ENCODE data around the gene PRKG1. TPM values are rescaled to one million over a fixed set of nuclear protein-coding genes. Genes with fewer than 3 reads are reported as not detected.

PRKG1 gene
- total RNA-seq, 1 experiment from 2014 or later: not detected

- Histone ChIP-seq H3K27ac (no peak overlapping the region), H3K4me3 (no peak overlapping the region), H3K27me3 (replicated peaks) (no peaks in the 10 kb centered on the region; the same call in 1 of the 2 replicates), H3K36me3 (no peaks in the 10 kb centered on the region), H3K4me1 (replicated peaks) (no peaks in the 10 kb centered on the region), H3K9me3 (replicated peaks) (no peaks in the 10 kb centered on the region)
- DNase-seq (ENCODE audit: low read depth in 1 of 2, low spot score in 2 of 2): no peak
Measured at GRCh38 chr10:52128056-52128683, 1053.9 kb downstream of the PRKG1 start.

- H3K27ac ChIP-seq: no peak overlapping the region
Measured at GRCh38 chr10:52129410-52130178, 1055.3 kb downstream of the PRKG1 start.

GRCh38 chr10:52135101-52135500 lies 1060.8 kb downstream of the PRKG1 start:
- DNase-seq (ENCODE audit: low read depth in 1 of 2, low spot score in 2 of 2): no peak
- H3K36me3 ChIP-seq: no peaks in the 10 kb centered on the region
- no peak overlapping the region for H3K27ac ChIP-seq
- H3K4me1 ChIP-seq (replicated peaks): no peaks in the 10 kb centered on the region
- H3K4me3 ChIP-seq: no peak overlapping the region
- H3K27me3 ChIP-seq (replicated peaks): no peaks in the 10 kb centered on the region
- no peaks in the 10 kb centered on the region for H3K9me3 ChIP-seq (replicated peaks)

More at GRCh38 chr10:52129410-52130178, 1055.3 kb downstream of the PRKG1 start:
- Histone ChIP-seq H3K4me3 (no peak overlapping the region), H3K9me3 (replicated peaks) (no peaks in the 10 kb centered on the region), H3K4me1 (replicated peaks) (no peaks in the 10 kb centered on the region), H3K36me3 (no peaks in the 10 kb centered on the region), H3K27me3 (replicated peaks) (no peaks in the 10 kb centered on the region; the same call in 1 of the 2 replicates)
- no peak for DNase-seq (ENCODE audit: low read depth in 1 of 2, low spot score in 2 of 2)

- Histone ChIP-seq H3K27me3 (replicated peaks) (no peaks in the 10 kb centered on the region), H3K27ac (no peak overlapping the region), H3K9me3 (replicated peaks) (no peaks in the 10 kb centered on the region), H3K4me1 (replicated peaks) (no peaks in the 10 kb centered on the region), H3K36me3 (no peaks in the 10 kb centered on the region), H3K4me3 (no peak overlapping the region)
- DNase-seq (ENCODE audit: low read depth in 1 of 2, low spot score in 2 of 2): no peak
Measured at GRCh38 chr10:52136921-52137320, 1062.6 kb downstream of the PRKG1 start.

GRCh38 chr10:52143338-52143737 lies 1069.1 kb downstream of the PRKG1 start:
- Histone ChIP-seq H3K36me3 (no peaks in the 10 kb centered on the region), H3K4me3 (no peak overlapping the region), H3K4me1 (replicated peaks) (no peaks in the 10 kb centered on the region), H3K9me3 (replicated peaks) (no peaks in the 10 kb centered on the region), H3K27me3 (replicated peaks) (no peaks in the 10 kb centered on the region), H3K27ac (no peak overlapping the region)
- DNase-seq (ENCODE audit: low read depth in 1 of 2, low spot score in 2 of 2): no peak

GRCh38 chr10:52145636-52146035 lies 1071.3 kb downstream of the PRKG1 start:
- Histone ChIP-seq H3K4me3 (no peak overlapping the region), H3K27ac (no peak overlapping the region), H3K4me1 (replicated peaks) (no peaks in the 10 kb centered on the region), H3K36me3 (no peaks in the 10 kb centered on the region), H3K9me3 (replicated peaks) (no peaks in the 10 kb centered on the region), H3K27me3 (replicated peaks) (no peaks in the 10 kb centered on the region)
- no peak for DNase-seq (ENCODE audit: low read depth in 1 of 2, low spot score in 2 of 2)

- Histone ChIP-seq H3K4me3 (no peak overlapping the region), H3K4me1 (replicated peaks) (no peaks in the 10 kb centered on the region), H3K27ac (no peak overlapping the region), H3K36me3 (no peaks in the 10 kb centered on the region), H3K9me3 (replicated peaks) (no peaks in the 10 kb centered on the region), H3K27me3 (replicated peaks) (no peaks in the 10 kb centered on the region)
- no peak for DNase-seq (ENCODE audit: low read depth in 1 of 2, low spot score in 2 of 2)
Measured at GRCh38 chr10:52146766-52147165, 1072.5 kb downstream of the PRKG1 start.

GRCh38 chr10:52170776-52171175 lies 1096.5 kb downstream of the PRKG1 start:
- no peak for DNase-seq (ENCODE audit: low read depth in 1 of 2, low spot score in 2 of 2)
- H3K4me1 ChIP-seq (replicated peaks): no peaks in the 10 kb centered on the region
- H3K4me3 ChIP-seq: no peak overlapping the region
- no peaks in the 10 kb centered on the region for H3K9me3 ChIP-seq (replicated peaks)
- no peaks in the 10 kb centered on the region for H3K36me3 ChIP-seq
- no peak overlapping the region for H3K27ac ChIP-seq
- H3K27me3 ChIP-seq (replicated peaks): no peaks in the 10 kb centered on the region

- Histone ChIP-seq H3K4me1 (replicated peaks) (no peaks in the 10 kb centered on the region), H3K4me3 (no peak overlapping the region), H3K36me3 (no peaks in the 10 kb centered on the region), H3K9me3 (replicated peaks) (no peaks in the 10 kb centered on the region), H3K27me3 (replicated peaks) (no peaks in the 10 kb centered on the region), H3K27ac (no peak overlapping the region)
- no peak for DNase-seq (ENCODE audit: low read depth in 1 of 2, low spot score in 2 of 2)
Measured at GRCh38 chr10:52172581-52172980, 1098.3 kb downstream of the PRKG1 start.

- no peak overlapping the region for H3K4me3 ChIP-seq
- no peaks in the 10 kb centered on the region for H3K27me3 ChIP-seq (replicated peaks)
- DNase-seq (ENCODE audit: low read depth in 1 of 2, low spot score in 2 of 2): no peak
- no peaks in the 10 kb centered on the region for H3K9me3 ChIP-seq (replicated peaks)
- H3K27ac ChIP-seq: no peak overlapping the region
- no peaks in the 10 kb centered on the region for H3K4me1 ChIP-seq (replicated peaks)
- H3K36me3 ChIP-seq: no peaks in the 10 kb centered on the region
Measured at GRCh38 chr10:52185256-52185655, 1111.0 kb downstream of the PRKG1 start.

GRCh38 chr10:52187521-52188258 lies 1113.4 kb downstream of the PRKG1 start:
- H3K36me3 ChIP-seq: no peaks in the 10 kb centered on the region
- no peak overlapping the region for H3K4me3 ChIP-seq
- no peak overlapping the region for H3K27ac ChIP-seq
- no peaks in the 10 kb centered on the region for H3K4me1 ChIP-seq (replicated peaks)
- DNase-seq (ENCODE audit: low read depth in 1 of 2, low spot score in 2 of 2): no peak
- H3K27me3 ChIP-seq (replicated peaks): no peaks in the 10 kb centered on the region
- no peaks in the 10 kb centered on the region for H3K9me3 ChIP-seq (replicated peaks)

GRCh38 chr10:52191049-52191448 lies 1116.8 kb downstream of the PRKG1 start:
- H3K36me3 ChIP-seq: no peaks in the 10 kb centered on the region
- H3K4me3 ChIP-seq: no peak overlapping the region
- no peak for DNase-seq (ENCODE audit: low read depth in 1 of 2, low spot score in 2 of 2)
- H3K9me3 ChIP-seq (replicated peaks): no peaks in the 10 kb centered on the region
- no peaks in the 10 kb centered on the region for H3K27me3 ChIP-seq (replicated peaks)
- no peaks in the 10 kb centered on the region for H3K4me1 ChIP-seq (replicated peaks)
- H3K27ac ChIP-seq: no peak overlapping the region

GRCh38 chr10:52194191-52194590 lies 1119.9 kb downstream of the PRKG1 start:
- no peak overlapping the region for H3K27ac ChIP-seq
- no peak overlapping the region for H3K4me3 ChIP-seq
- DNase-seq (ENCODE audit: low read depth in 1 of 2, low spot score in 2 of 2): no peak
- H3K4me1 ChIP-seq (replicated peaks): no peaks in the 10 kb centered on the region
- no peaks in the 10 kb centered on the region for H3K27me3 ChIP-seq (replicated peaks)
- H3K9me3 ChIP-seq (replicated peaks): no peaks in the 10 kb centered on the region
- H3K36me3 ChIP-seq: no peaks in the 10 kb centered on the region

- DNase-seq (ENCODE audit: low read depth in 1 of 2, low spot score in 2 of 2): no peak
- Histone ChIP-seq H3K4me3 (no peak overlapping the region), H3K9me3 (replicated peaks) (no peaks in the 10 kb centered on the region), H3K27ac (no peak overlapping the region), H3K36me3 (no peaks in the 10 kb centered on the region), H3K27me3 (replicated peaks) (no peaks in the 10 kb centered on the region), H3K4me1 (replicated peaks) (no peaks in the 10 kb centered on the region)
Measured at GRCh38 chr10:52194716-52195115, 1120.4 kb downstream of the PRKG1 start.
